SK-N-SH treated with all-trans-retinoic acid at 6 μM for 48 hours (cell line): ENCODE data around the gene ZNF622.

Experiments used
- ATAC-seq: fragments of 200-7000 bp; cut with Tn5 transposase; 3 replicates; pipeline ENCODE4 v1.9.1; 2020; ENCODE audit warnings: mild to moderate bottlenecking, moderate library complexity
- ARNTL ChIP-seq: fragments of 450-650 bp; formaldehyde crosslinking; IDR thresholded peaks from 2 replicates; pipeline ENCODE4 v1.5.0; 2020; ENCODE audit warnings: low read depth, mild to moderate bottlenecking, moderate library complexity, borderline replicate concordance
- BACH2 ChIP-seq: fragments of 250-450 bp; sonication (Bioruptor Pico); IDR thresholded peaks from 2 replicates; pipeline ENCODE4 v1.9.0; 2021; ENCODE audit warnings: mild to moderate bottlenecking, borderline replicate concordance
- CSDC2 ChIP-seq: fragments of 250-450 bp; sonication (Bioruptor Pico); IDR thresholded peaks from 2 replicates; pipeline ENCODE4 v1.5.0; 2020; ENCODE audit warnings: mild to moderate bottlenecking, moderate library complexity
- CSRNP3 ChIP-seq: fragments of 250-450 bp; sonication (Bioruptor Pico); IDR thresholded peaks from 2 replicates; pipeline ENCODE4 v1.5.1; 2021; ENCODE audit warnings: mild to moderate bottlenecking, moderate library complexity
- ESRRG ChIP-seq: fragments of 250-450 bp; sonication (Bioruptor Pico); IDR thresholded peaks from 2 replicates; pipeline ENCODE4 v1.6.1; 2021; ENCODE audit warnings: mild to moderate bottlenecking
- ISL1 ChIP-seq: fragments of 250-450 bp; sonication (Bioruptor Pico); IDR thresholded peaks from 2 replicates; pipeline ENCODE4 v2.1.2; 2022; ENCODE audit warnings: mild to moderate bottlenecking, moderate library complexity
- OSR1 ChIP-seq: fragments of 250-450 bp; sonication (Bioruptor Pico); IDR thresholded peaks from 2 replicates; pipeline ENCODE4 v1.8.0; 2022; ENCODE audit warnings: moderate library complexity, mild to moderate bottlenecking, inconsistent platforms
- POU6F1 ChIP-seq: fragments of 250-450 bp; sonication (Bioruptor Pico); IDR thresholded peaks from 2 replicates; pipeline ENCODE4 v1.8.0; 2021; ENCODE audit warnings: low read depth, mild to moderate bottlenecking, moderate library complexity, borderline replicate concordance
- PPARA ChIP-seq: fragments of 250-450 bp; sonication (Bioruptor Pico); IDR thresholded peaks from 2 replicates; pipeline ENCODE4 v1.5.0; 2020; ENCODE audit warnings: mild to moderate bottlenecking, borderline replicate concordance
- RARB ChIP-seq: fragments of 250-450 bp; sonication (Bioruptor Pico); IDR thresholded peaks from 2 replicates; pipeline ENCODE4 v1.8.0; 2021; ENCODE audit warnings: mild to moderate bottlenecking, moderate library complexity
- TCF4 ChIP-seq: fragments of 250-450 bp; sonication (Bioruptor Pico); IDR thresholded peaks from 2 replicates; pipeline ENCODE4 v1.8.0; 2021; ENCODE audit warnings: mild to moderate bottlenecking, moderate library complexity, borderline replicate concordance
- TOX ChIP-seq: fragments of 250-450 bp; sonication (Bioruptor Pico); IDR thresholded peaks from 2 replicates; pipeline ENCODE4 v1.8.0; 2021; ENCODE audit warnings: mild to moderate bottlenecking, moderate library complexity, borderline replicate concordance
- ZC3H10 ChIP-seq: fragments of 250-450 bp; sonication (Bioruptor Pico); IDR thresholded peaks from 2 replicates; pipeline ENCODE4 v1.5.1; 2021; ENCODE audit warnings: mild to moderate bottlenecking, moderate library complexity
- ZFP3 ChIP-seq: fragments of 250-450 bp; sonication (Bioruptor Pico); IDR thresholded peaks from 2 replicates; pipeline ENCODE4 v1.5.0; 2020; ENCODE audit warnings: mild to moderate bottlenecking, moderate library complexity
- ZFP30 ChIP-seq: fragments of 450-650 bp; formaldehyde crosslinking; IDR thresholded peaks from 2 replicates; pipeline ENCODE4 v1.5.0; 2022; ENCODE audit warnings: mild to moderate bottlenecking, moderate library complexity
- ZNF565 ChIP-seq: fragments of 450-650 bp; formaldehyde crosslinking; conservative IDR thresholded peaks from 2 replicates; pipeline ENCODE4 v1.5.0; 2020; ENCODE audit warnings: low read depth, mild to moderate bottlenecking, moderate library complexity
- ZNF70 ChIP-seq: fragments of 450-650 bp; formaldehyde crosslinking; IDR thresholded peaks from 2 replicates; pipeline ENCODE4 v1.5.0; 2020; ENCODE audit warnings: mild to moderate bottlenecking, moderate library complexity
- ZNF8 ChIP-seq: fragments of 450-650 bp; formaldehyde crosslinking; IDR thresholded peaks from 2 replicates; pipeline ENCODE4 v1.5.0; 2020; ENCODE audit warnings: mild to moderate bottlenecking, moderate library complexity
- TF ChIP-seq, protein P1 (sequence below): fragments of 250-450 bp; sonication (Bioruptor Pico); IDR thresholded peaks from 2 replicates; pipeline ENCODE4 v1.5.0; 2020; ENCODE audit warnings: mild to moderate bottlenecking, moderate library complexity
- TF ChIP-seq, protein P2 (sequence below): fragments of 250-450 bp; sonication (Bioruptor Pico); IDR thresholded peaks from 2 replicates; pipeline ENCODE4 v1.8.0; 2020; ENCODE audit warnings: mild to moderate bottlenecking, moderate library complexity, borderline replicate concordance
- TF ChIP-seq, protein P3 (sequence below): fragments of 250-450 bp; sonication (Bioruptor Pico); IDR thresholded peaks from 2 replicates; pipeline ENCODE4 v1.5.1; 2020; ENCODE audit warnings: low read depth, mild to moderate bottlenecking, moderate library complexity

Gene ZNF622

GRCh38 chr5:16459451-16459850 is 6.1 kb downstream of the ZNF622 start:
- TF ChIP-seq CSDC2 (no peak), OSR1 (CRISPR knock-in tag) (no peak)
- TF ChIP-seq, all 23 proteins: peak for 0
- no peak for ATAC-seq

- TF ChIP-seq RARB (no peak), ZNF565 (CRISPR knock-in tag) (no peak), ISL1 (CRISPR knock-in tag) (no peak), TCF4 (no peak), ZNF8 (CRISPR knock-in tag) (no peak), CSRNP3 (CRISPR knock-in tag) (no peak), BACH2 (no peak), POU6F1 (CRISPR knock-in tag) (no peak), ZNF70 (CRISPR knock-in tag) (no peak), ESRRG (no peak), ZFP30 (no peak), OSR1 (CRISPR knock-in tag) (no peak), PPARA (no peak), ZFP3 (no peak)
- TF ChIP-seq, protein P1, sequence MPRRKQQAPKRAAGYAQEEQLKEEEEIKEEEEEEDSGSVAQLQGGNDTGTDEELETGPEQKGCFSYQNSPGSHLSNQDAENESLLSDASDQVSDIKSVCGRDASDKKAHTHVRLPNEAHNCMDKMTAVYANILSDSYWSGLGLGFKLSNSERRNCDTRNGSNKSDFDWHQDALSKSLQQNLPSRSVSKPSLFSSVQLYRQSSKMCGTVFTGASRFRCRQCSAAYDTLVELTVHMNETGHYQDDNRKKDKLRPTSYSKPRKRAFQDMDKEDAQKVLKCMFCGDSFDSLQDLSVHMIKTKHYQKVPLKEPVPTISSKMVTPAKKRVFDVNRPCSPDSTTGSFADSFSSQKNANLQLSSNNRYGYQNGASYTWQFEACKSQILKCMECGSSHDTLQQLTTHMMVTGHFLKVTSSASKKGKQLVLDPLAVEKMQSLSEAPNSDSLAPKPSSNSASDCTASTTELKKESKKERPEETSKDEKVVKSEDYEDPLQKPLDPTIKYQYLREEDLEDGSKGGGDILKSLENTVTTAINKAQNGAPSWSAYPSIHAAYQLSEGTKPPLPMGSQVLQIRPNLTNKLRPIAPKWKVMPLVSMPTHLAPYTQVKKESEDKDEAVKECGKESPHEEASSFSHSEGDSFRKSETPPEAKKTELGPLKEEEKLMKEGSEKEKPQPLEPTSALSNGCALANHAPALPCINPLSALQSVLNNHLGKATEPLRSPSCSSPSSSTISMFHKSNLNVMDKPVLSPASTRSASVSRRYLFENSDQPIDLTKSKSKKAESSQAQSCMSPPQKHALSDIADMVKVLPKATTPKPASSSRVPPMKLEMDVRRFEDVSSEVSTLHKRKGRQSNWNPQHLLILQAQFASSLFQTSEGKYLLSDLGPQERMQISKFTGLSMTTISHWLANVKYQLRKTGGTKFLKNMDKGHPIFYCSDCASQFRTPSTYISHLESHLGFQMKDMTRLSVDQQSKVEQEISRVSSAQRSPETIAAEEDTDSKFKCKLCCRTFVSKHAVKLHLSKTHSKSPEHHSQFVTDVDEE = no peak
- TF ChIP-seq, protein P2, sequence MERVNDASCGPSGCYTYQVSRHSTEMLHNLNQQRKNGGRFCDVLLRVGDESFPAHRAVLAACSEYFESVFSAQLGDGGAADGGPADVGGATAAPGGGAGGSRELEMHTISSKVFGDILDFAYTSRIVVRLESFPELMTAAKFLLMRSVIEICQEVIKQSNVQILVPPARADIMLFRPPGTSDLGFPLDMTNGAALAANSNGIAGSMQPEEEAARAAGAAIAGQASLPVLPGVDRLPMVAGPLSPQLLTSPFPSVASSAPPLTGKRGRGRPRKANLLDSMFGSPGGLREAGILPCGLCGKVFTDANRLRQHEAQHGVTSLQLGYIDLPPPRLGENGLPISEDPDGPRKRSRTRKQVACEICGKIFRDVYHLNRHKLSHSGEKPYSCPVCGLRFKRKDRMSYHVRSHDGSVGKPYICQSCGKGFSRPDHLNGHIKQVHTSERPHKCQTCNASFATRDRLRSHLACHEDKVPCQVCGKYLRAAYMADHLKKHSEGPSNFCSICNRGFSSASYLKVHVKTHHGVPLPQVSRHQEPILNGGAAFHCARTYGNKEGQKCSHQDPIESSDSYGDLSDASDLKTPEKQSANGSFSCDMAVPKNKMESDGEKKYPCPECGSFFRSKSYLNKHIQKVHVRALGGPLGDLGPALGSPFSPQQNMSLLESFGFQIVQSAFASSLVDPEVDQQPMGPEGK (CRISPR knock-in tag) = no peak
- TF ChIP-seq, protein P3, sequence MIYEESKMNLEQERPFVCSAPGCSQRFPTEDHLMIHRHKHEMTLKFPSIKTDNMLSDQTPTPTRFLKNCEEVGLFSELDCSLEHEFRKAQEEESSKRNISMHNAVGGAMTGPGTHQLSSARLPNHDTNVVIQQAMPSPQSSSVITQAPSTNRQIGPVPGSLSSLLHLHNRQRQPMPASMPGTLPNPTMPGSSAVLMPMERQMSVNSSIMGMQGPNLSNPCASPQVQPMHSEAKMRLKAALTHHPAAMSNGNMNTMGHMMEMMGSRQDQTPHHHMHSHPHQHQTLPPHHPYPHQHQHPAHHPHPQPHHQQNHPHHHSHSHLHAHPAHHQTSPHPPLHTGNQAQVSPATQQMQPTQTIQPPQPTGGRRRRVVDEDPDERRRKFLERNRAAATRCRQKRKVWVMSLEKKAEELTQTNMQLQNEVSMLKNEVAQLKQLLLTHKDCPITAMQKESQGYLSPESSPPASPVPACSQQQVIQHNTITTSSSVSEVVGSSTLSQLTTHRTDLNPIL (CRISPR knock-in tag) = no peak
- TF ChIP-seq, all 23 proteins: peak for 0
Measured at GRCh38 chr5:16457853-16458252, 7.7 kb downstream of the ZNF622 start.

GRCh38 chr5:16457451-16457850 is 8.1 kb downstream of the ZNF622 start:
- no peak for ATAC-seq
- TF ChIP-seq ZNF70 (CRISPR knock-in tag) = no peak
- TF ChIP-seq TCF4 = no peak
- TF ChIP-seq, protein P3 (CRISPR knock-in tag) = no peak
- no peak for TF ChIP-seq ZC3H10 (CRISPR knock-in tag)
- TF ChIP-seq OSR1 (CRISPR knock-in tag) = no peak
- no peak for TF ChIP-seq ZFP3
- TF ChIP-seq ARNTL (CRISPR knock-in tag) = no peak
- no peak for TF ChIP-seq ESRRG
- no peak for TF ChIP-seq PPARA
- TF ChIP-seq BACH2 = no peak
- TF ChIP-seq TOX = no peak
- TF ChIP-seq, all 23 proteins: peak for 0

More at GRCh38 chr5:16457853-16458252, 7.7 kb downstream of the ZNF622 start:
- no peak for ATAC-seq
